ENCODE data around the gene TNFRSF25. TPM values are rescaled to one million over a fixed set of nuclear protein-coding genes. Genes with fewer than 3 reads are reported as not detected.

The TNFRSF25 gene
- total and polyA plus RNA-seq, 9 of the 15 experiments (the other 6 are each of a cell fraction or from before 2014, with no cell fraction given): 0.24 to 0.49 TPM; not detected in 7

DNA sequence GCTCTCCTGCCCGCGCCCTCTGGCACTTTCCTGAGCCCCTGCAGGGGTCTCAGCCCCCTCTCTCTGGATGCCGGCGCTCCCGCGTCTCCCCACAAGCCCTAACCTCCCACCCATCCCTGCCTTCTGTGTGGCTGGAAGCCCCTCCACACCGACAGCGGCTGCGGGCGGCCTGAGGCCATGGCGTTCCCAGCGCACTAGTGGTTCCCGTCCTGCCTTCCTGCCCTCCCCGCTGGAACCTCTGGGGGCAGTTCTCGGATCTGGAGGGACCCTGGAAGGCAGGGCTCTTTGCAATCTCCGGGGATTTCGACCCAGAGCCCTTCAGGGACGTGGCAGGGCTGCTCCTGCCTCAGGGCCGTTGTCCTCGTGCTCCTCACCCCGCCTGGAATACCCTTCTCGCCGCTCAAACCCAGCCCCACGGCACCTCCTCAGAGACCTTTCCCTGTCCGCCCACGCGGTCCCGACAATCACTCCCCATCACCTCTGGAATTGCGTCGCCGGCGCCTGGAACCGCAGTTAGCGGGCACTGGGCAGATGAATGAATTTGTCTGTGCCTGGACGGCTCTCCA is 41.9 kb downstream of the TNFRSF25 start (continued):
- TF ChIP-seq NFE2 (IDR thresholded peaks at IDR 0.05; ENCODE audit: low read depth): no peak
- peak; percentile 10; the same call in 1 of the 2 replicates for TF ChIP-seq SP1 (CRISPR knock-in tag; IDR thresholded peaks at IDR 0.05)
- TF ChIP-seq HDAC1 (IDR thresholded peaks at IDR 0.05): 0 out of 4 replicates have a peak, but pooled peaks of 1 of the 2 experiments have one; percentile 7
- no peak for TF ChIP-seq ZNF146 (CRISPR knock-in tag; IDR thresholded peaks at IDR 0.05; ENCODE audit: unreplicated experiment)
- no peak for TF ChIP-seq ZNF75A (CRISPR knock-in tag; IDR thresholded peaks at IDR 0.05)
- peak; percentile 82 for TF ChIP-seq EGR1 (conservative IDR thresholded peaks at IDR 0.05)
- no peak for TF ChIP-seq TEAD4 (IDR thresholded peaks at IDR 0.05; ENCODE audit: low read length)
- peak; percentile 73; the same call in 1 of the 2 replicates for TF ChIP-seq TEAD4 (CRISPR knock-in tag; IDR thresholded peaks at IDR 0.05; ENCODE audit: borderline replicate concordance)
- TF ChIP-seq HNRNPLL (IDR thresholded peaks at IDR 0.05; ENCODE audit: low read depth, low read length, poor library complexity, severe bottlenecking): peak; percentile 96
- TF ChIP-seq, protein P1, sequence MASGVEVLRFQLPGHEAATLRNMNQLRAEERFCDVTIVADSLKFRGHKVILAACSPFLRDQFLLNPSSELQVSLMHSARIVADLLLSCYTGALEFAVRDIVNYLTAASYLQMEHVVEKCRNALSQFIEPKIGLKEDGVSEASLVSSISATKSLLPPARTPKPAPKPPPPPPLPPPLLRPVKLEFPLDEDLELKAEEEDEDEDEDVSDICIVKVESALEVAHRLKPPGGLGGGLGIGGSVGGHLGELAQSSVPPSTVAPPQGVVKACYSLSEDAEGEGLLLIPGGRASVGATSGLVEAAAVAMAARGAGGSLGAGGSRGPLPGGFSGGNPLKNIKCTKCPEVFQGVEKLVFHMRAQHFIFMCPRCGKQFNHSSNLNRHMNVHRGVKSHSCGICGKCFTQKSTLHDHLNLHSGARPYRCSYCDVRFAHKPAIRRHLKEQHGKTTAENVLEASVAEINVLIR (CRISPR knock-in tag; IDR thresholded peaks at IDR 0.05): no peak
- TF ChIP-seq EP400 (IDR thresholded peaks at IDR 0.05): no peak
- TF ChIP-seq, protein P2, sequence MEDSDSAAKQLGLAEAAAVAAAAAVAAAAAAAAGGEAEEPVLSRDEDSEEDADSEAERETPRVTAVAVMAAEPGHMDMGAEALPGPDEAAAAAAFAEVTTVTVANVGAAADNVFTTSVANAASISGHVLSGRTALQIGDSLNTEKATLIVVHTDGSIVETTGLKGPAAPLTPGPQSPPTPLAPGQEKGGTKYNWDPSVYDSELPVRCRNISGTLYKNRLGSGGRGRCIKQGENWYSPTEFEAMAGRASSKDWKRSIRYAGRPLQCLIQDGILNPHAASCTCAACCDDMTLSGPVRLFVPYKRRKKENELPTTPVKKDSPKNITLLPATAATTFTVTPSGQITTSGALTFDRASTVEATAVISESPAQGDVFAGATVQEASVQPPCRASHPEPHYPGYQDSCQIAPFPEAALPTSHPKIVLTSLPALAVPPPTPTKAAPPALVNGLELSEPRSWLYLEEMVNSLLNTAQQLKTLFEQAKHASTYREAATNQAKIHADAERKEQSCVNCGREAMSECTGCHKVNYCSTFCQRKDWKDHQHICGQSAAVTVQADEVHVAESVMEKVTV (CRISPR knock-in tag; IDR thresholded peaks at IDR 0.05): no peak
- TF ChIP-seq KDM5B (IDR thresholded peaks at IDR 0.05; ENCODE audit: insufficient replicate concordance, low read depth, low read length): peak; percentile 8
- TF ChIP-seq TAF7 (tag; IDR thresholded peaks at IDR 0.05): no peak
- TF ChIP-seq, protein P3, sequence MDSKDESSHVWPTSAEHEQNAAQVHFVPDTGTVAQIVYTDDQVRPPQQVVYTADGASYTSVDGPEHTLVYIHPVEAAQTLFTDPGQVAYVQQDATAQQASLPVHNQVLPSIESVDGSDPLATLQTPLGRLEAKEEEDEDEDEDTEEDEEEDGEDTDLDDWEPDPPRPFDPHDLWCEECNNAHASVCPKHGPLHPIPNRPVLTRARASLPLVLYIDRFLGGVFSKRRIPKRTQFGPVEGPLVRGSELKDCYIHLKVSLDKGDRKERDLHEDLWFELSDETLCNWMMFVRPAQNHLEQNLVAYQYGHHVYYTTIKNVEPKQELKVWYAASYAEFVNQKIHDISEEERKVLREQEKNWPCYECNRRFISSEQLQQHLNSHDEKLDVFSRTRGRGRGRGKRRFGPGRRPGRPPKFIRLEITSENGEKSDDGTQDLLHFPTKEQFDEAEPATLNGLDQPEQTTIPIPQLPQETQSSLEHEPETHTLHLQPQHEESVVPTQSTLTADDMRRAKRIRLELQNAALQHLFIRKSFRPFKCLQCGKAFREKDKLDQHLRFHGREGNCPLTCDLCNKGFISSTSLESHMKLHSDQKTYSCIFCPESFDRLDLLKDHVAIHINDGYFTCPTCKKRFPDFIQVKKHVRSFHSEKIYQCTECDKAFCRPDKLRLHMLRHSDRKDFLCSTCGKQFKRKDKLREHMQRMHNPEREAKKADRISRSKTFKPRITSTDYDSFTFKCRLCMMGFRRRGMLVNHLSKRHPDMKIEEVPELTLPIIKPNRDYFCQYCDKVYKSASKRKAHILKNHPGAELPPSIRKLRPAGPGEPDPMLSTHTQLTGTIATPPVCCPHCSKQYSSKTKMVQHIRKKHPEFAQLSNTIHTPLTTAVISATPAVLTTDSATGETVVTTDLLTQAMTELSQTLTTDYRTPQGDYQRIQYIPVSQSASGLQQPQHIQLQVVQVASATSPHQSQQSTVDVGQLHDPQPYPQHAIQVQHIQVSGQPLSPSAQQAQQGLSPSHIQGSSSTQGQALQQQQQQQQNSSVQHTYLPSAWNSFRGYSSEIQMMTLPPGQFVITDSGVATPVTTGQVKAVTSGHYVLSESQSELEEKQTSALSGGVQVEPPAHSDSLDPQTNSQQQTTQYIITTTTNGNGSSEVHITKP (IDR thresholded peaks at IDR 0.05; ENCODE audit: partially characterized antibody): no peak
- TF ChIP-seq, protein P4, sequence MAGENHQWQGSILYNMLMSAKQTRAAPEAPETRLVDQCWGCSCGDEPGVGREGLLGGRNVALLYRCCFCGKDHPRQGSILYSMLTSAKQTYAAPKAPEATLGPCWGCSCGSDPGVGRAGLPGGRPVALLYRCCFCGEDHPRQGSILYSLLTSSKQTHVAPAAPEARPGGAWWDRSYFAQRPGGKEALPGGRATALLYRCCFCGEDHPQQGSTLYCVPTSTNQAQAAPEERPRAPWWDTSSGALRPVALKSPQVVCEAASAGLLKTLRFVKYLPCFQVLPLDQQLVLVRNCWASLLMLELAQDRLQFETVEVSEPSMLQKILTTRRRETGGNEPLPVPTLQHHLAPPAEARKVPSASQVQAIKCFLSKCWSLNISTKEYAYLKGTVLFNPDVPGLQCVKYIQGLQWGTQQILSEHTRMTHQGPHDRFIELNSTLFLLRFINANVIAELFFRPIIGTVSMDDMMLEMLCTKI (IDR thresholded peaks at IDR 0.05; ENCODE audit: partially characterized antibody): no peak
- TF ChIP-seq, protein P5, sequence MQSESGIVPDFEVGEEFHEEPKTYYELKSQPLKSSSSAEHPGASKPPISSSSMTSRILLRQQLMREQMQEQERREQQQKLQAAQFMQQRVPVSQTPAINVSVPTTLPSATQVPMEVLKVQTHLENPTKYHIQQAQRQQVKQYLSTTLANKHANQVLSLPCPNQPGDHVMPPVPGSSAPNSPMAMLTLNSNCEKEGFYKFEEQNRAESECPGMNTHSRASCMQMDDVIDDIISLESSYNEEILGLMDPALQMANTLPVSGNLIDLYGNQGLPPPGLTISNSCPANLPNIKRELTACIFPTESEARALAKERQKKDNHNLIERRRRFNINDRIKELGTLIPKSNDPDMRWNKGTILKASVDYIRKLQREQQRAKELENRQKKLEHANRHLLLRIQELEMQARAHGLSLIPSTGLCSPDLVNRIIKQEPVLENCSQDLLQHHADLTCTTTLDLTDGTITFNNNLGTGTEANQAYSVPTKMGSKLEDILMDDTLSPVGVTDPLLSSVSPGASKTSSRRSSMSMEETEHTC (IDR thresholded peaks at IDR 0.05): no peak
- no peak for TF ChIP-seq KLF1 (tag; IDR thresholded peaks at IDR 0.05)
- TF ChIP-seq NCOA6 (IDR thresholded peaks at IDR 0.05): no peak
